Ovary (tissue), 3 donors: ENCODE data around the gene SERINC5.

ENCODE experiments used
- POLR2A ChIP-seq: fragments of 450-650 bp; IDR thresholded peaks from one replicate; pipeline ENCODE4 v1.6.1; 2017; ENCODE audit warnings: antibody characterized with exemption, mild to moderate bottlenecking, moderate library complexity
- TF ChIP-seq, protein P1 (sequence below), 3 donors: fragments of 450-650 bp in 2 of 3; fragments of 200-600 bp in 1 of 3; IDR thresholded peaks; one replicate each; pipeline versions ENCODE4 v1.5.1 to v1.8.0; 2016 to 2022; ENCODE audit warnings: antibody characterized with exemption in 3 of 3, mild to moderate bottlenecking in 1 of 3
- donor health status: DM: no; HTN: no; CAD: no.

- TF ChIP-seq, protein P1, sequence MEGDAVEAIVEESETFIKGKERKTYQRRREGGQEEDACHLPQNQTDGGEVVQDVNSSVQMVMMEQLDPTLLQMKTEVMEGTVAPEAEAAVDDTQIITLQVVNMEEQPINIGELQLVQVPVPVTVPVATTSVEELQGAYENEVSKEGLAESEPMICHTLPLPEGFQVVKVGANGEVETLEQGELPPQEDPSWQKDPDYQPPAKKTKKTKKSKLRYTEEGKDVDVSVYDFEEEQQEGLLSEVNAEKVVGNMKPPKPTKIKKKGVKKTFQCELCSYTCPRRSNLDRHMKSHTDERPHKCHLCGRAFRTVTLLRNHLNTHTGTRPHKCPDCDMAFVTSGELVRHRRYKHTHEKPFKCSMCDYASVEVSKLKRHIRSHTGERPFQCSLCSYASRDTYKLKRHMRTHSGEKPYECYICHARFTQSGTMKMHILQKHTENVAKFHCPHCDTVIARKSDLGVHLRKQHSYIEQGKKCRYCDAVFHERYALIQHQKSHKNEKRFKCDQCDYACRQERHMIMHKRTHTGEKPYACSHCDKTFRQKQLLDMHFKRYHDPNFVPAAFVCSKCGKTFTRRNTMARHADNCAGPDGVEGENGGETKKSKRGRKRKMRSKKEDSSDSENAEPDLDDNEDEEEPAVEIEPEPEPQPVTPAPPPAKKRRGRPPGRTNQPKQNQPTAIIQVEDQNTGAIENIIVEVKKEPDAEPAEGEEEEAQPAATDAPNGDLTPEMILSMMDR (IDR thresholded peaks at IDR 0.05): no peak
- no peak for TF ChIP-seq POLR2A
Observed at GRCh38 chr5:80246995-80247729, 8.7 kb downstream of the SERINC5 start.
